ENCODE results near the gene ATXN7L1.

Gene ATXN7L1

GRCh38 chr7:105664816-105665525, 211.4 kb downstream of the ATXN7L1 start:
- H3K9ac ChIP-seq (ENCODE audit: low read length) = no peak overlapping the region
- H3K4ac ChIP-seq (ENCODE audit: low read depth, low read length) = no peak overlapping the region
- H3K27me3 ChIP-seq (ENCODE audit: insufficient read depth, low read length) = no peaks in the 10 kb centered on the region
- H2AFZ ChIP-seq (ENCODE audit: insufficient read depth, low read length, poor library complexity) = no peak overlapping the region
- H4K8ac ChIP-seq (ENCODE audit: low read depth, low read length) = no peak overlapping the region
- no peak overlapping the region for H2BK5ac ChIP-seq (ENCODE audit: low read depth, low read length, poor library complexity)
- no peaks in the 10 kb centered on the region for H3K79me1 ChIP-seq (ENCODE audit: low read length)
- H4K91ac ChIP-seq (ENCODE audit: low read depth, low read length) = no peak overlapping the region
- H3K4me2 ChIP-seq (ENCODE audit: low read length) = no peak overlapping the region
- H3K79me2 ChIP-seq (ENCODE audit: control insufficient read depth, insufficient read depth, low read length, poor library complexity) = no peaks in the 10 kb centered on the region
- no peak overlapping the region for H3K18ac ChIP-seq (ENCODE audit: low read length)
- H3K36me3 ChIP-seq (ENCODE audit: control insufficient read depth in 1 of 2, insufficient read depth in 2 of 2, low read length in 2 of 2) = no peaks in the 10 kb centered on the region
- no peak for DNase-seq
- no peak overlapping the region for H3K14ac ChIP-seq (ENCODE audit: low read length)
- no peak overlapping the region for H3K4me3 ChIP-seq (ENCODE audit: low read depth, low read length)
- H3K9me3 ChIP-seq (ENCODE audit: insufficient read depth, low read depth, low read length) = peaks cover 1% of the 10 kb centered on the region
- no CpG with 5 or more reads among the region's 8 CpGs for WGBS (ENCODE audit: extremely low coverage, insufficient coverage, insufficient read length)
- no peak overlapping the region for H2BK120ac ChIP-seq (ENCODE audit: insufficient read depth, low read length, poor library complexity)
- H2BK12ac ChIP-seq (ENCODE audit: low read length) = no peak overlapping the region
- no peak overlapping the region for H3K27ac ChIP-seq (ENCODE audit: low read depth, low read length)
- H3K23ac ChIP-seq (ENCODE audit: low read length) = no peak overlapping the region
- H2AK5ac ChIP-seq (ENCODE audit: low read length) = no peak overlapping the region
- H3K4me1 ChIP-seq (ENCODE audit: control insufficient read depth in 1 of 2, insufficient read depth in 2 of 2, low read length in 2 of 2) = peaks cover 8 to 10% of the 10 kb centered on the region in 2 experiments
- no peak overlapping the region for H4K12ac ChIP-seq (ENCODE audit: low read depth, low read length)

GRCh38 chr7:105662998-105663397, 213.4 kb downstream of the ATXN7L1 start:
- Histone ChIP-seq H2BK120ac (ENCODE audit: insufficient read depth, low read length, poor library complexity) (no peak overlapping the region), H3K27ac (ENCODE audit: low read depth, low read length) (no peak overlapping the region), H3K4me3 (ENCODE audit: low read depth, low read length) (no peak overlapping the region), H3K14ac (ENCODE audit: low read length) (no peak overlapping the region), H4K12ac (ENCODE audit: low read depth, low read length) (no peak overlapping the region), H3K23ac (ENCODE audit: low read length) (no peak overlapping the region), H2BK5ac (ENCODE audit: low read depth, low read length, poor library complexity) (no peak overlapping the region), H3K4me2 (ENCODE audit: low read length) (no peak overlapping the region), H3K18ac (ENCODE audit: low read length) (no peak overlapping the region), H2BK12ac (ENCODE audit: low read length) (no peak overlapping the region), H3K36me3 (ENCODE audit: control insufficient read depth in 1 of 2, insufficient read depth in 2 of 2, low read length in 2 of 2) (no peaks in the 10 kb centered on the region), H4K8ac (ENCODE audit: low read depth, low read length) (no peak overlapping the region), H2AFZ (ENCODE audit: insufficient read depth, low read length, poor library complexity) (no peak overlapping the region), H3K79me2 (ENCODE audit: control insufficient read depth, insufficient read depth, low read length, poor library complexity) (no peaks in the 10 kb centered on the region), H3K27me3 (ENCODE audit: insufficient read depth, low read length) (no peaks in the 10 kb centered on the region), H2AK5ac (ENCODE audit: low read length) (no peak overlapping the region), H3K79me1 (ENCODE audit: low read length) (no peaks in the 10 kb centered on the region), H3K9me3 (ENCODE audit: insufficient read depth, low read depth, low read length) (peaks cover 2% of the 10 kb centered on the region), H4K91ac (ENCODE audit: low read depth, low read length) (no peak overlapping the region), H3K4me1 (ENCODE audit: control insufficient read depth in 1 of 2, insufficient read depth in 2 of 2, low read length in 2 of 2) (peaks cover 8 to 10% of the 10 kb centered on the region in 2 experiments), H3K4ac (ENCODE audit: low read depth, low read length) (no peak overlapping the region), H3K9ac (ENCODE audit: low read length) (no peak overlapping the region)
- no CpG with 5 or more reads among the region's 7 CpGs for WGBS (ENCODE audit: extremely low coverage, insufficient coverage, insufficient read length)
- DNase-seq = no peak

GRCh38 chr7:105661625-105662024, 214.8 kb downstream of the ATXN7L1 start:
- Histone ChIP-seq H3K9me3 (ENCODE audit: insufficient read depth, low read depth, low read length) (peaks cover 2% of the 10 kb centered on the region), H3K14ac (ENCODE audit: low read length) (no peak overlapping the region)
- no CpG with 5 or more reads among the region's 6 CpGs for WGBS (ENCODE audit: extremely low coverage, insufficient coverage, insufficient read length)

GRCh38 chr7:105656922-105657521, 219.4 kb downstream of the ATXN7L1 start:
- H2AFZ ChIP-seq (ENCODE audit: insufficient read depth, low read length, poor library complexity) = no peak overlapping the region
- no peak overlapping the region for H4K12ac ChIP-seq (ENCODE audit: low read depth, low read length)
- no peak overlapping the region for H4K91ac ChIP-seq (ENCODE audit: low read depth, low read length)
- no peak overlapping the region for H3K14ac ChIP-seq (ENCODE audit: low read length)
- peaks cover 7 to 17% of the 10 kb centered on the region in 2 experiments for H3K4me1 ChIP-seq (ENCODE audit: control insufficient read depth in 1 of 2, insufficient read depth in 2 of 2, low read length in 2 of 2)
- H3K23ac ChIP-seq (ENCODE audit: low read length) = no peak overlapping the region
- H3K4me2 ChIP-seq (ENCODE audit: low read length) = no peak overlapping the region
- no peak overlapping the region for H3K4ac ChIP-seq (ENCODE audit: low read depth, low read length)
- H2BK120ac ChIP-seq (ENCODE audit: insufficient read depth, low read length, poor library complexity) = no peak overlapping the region
- H2BK12ac ChIP-seq (ENCODE audit: low read length) = no peak overlapping the region
- peaks cover 2% of the 10 kb centered on the region for H3K9me3 ChIP-seq (ENCODE audit: insufficient read depth, low read depth, low read length)
- no peak overlapping the region for H3K9ac ChIP-seq (ENCODE audit: low read length)
- no peak overlapping the region for H3K18ac ChIP-seq (ENCODE audit: low read length)
- DNase-seq = peak in 1 of 2 donors; percentile 78
- no peak overlapping the region for H3K4me3 ChIP-seq (ENCODE audit: low read depth, low read length)
- no peaks in the 10 kb centered on the region for H3K27me3 ChIP-seq (ENCODE audit: insufficient read depth, low read length)
- WGBS (ENCODE audit: extremely low coverage, insufficient coverage, insufficient read length) = no CpG with 5 or more reads among the region's 7 CpGs
- H2AK5ac ChIP-seq (ENCODE audit: low read length) = no peak overlapping the region
- no peaks in the 10 kb centered on the region for H3K36me3 ChIP-seq (ENCODE audit: control insufficient read depth in 1 of 2, insufficient read depth in 2 of 2, low read length in 2 of 2)
- H4K8ac ChIP-seq (ENCODE audit: low read depth, low read length) = no peak overlapping the region
- H3K79me2 ChIP-seq (ENCODE audit: control insufficient read depth, insufficient read depth, low read length, poor library complexity) = no peaks in the 10 kb centered on the region
- H2BK5ac ChIP-seq (ENCODE audit: low read depth, low read length, poor library complexity) = no peak overlapping the region
- no peak overlapping the region for H3K27ac ChIP-seq (ENCODE audit: low read depth, low read length)
- no peaks in the 10 kb centered on the region for H3K79me1 ChIP-seq (ENCODE audit: low read length)

More at GRCh38 chr7:105661625-105662024, 214.8 kb downstream of the ATXN7L1 start:
- H3K4ac ChIP-seq (ENCODE audit: low read depth, low read length) = no peak overlapping the region
- no peak overlapping the region for H3K23ac ChIP-seq (ENCODE audit: low read length)
- H3K9ac ChIP-seq (ENCODE audit: low read length) = peak overlapping the region; percentile 48
- no peaks in the 10 kb centered on the region for H3K27me3 ChIP-seq (ENCODE audit: insufficient read depth, low read length)
- H3K27ac ChIP-seq (ENCODE audit: low read depth, low read length) = no peak overlapping the region
- H4K12ac ChIP-seq (ENCODE audit: low read depth, low read length) = no peak overlapping the region
- no peak for DNase-seq
- H3K4me2 ChIP-seq (ENCODE audit: low read length) = no peak overlapping the region
- no peak overlapping the region for H2BK12ac ChIP-seq (ENCODE audit: low read length)
- H3K4me1 ChIP-seq (ENCODE audit: control insufficient read depth in 1 of 2, insufficient read depth in 2 of 2, low read length in 2 of 2) = peaks cover 8 to 10% of the 10 kb centered on the region in 2 experiments
- H4K8ac ChIP-seq (ENCODE audit: low read depth, low read length) = no peak overlapping the region
- no peaks in the 10 kb centered on the region for H3K79me2 ChIP-seq (ENCODE audit: control insufficient read depth, insufficient read depth, low read length, poor library complexity)
- no peak overlapping the region for H4K91ac ChIP-seq (ENCODE audit: low read depth, low read length)
- no peak overlapping the region for H3K18ac ChIP-seq (ENCODE audit: low read length)
- no peak overlapping the region for H2BK120ac ChIP-seq (ENCODE audit: insufficient read depth, low read length, poor library complexity)
- H2AK5ac ChIP-seq (ENCODE audit: low read length) = no peak overlapping the region
- no peaks in the 10 kb centered on the region for H3K36me3 ChIP-seq (ENCODE audit: control insufficient read depth in 1 of 2, insufficient read depth in 2 of 2, low read length in 2 of 2)
- no peaks in the 10 kb centered on the region for H3K79me1 ChIP-seq (ENCODE audit: low read length)
- H2AFZ ChIP-seq (ENCODE audit: insufficient read depth, low read length, poor library complexity) = no peak overlapping the region
- H2BK5ac ChIP-seq (ENCODE audit: low read depth, low read length, poor library complexity) = no peak overlapping the region
- H3K4me3 ChIP-seq (ENCODE audit: low read depth, low read length) = no peak overlapping the region

Data from trophoblast cell (in vitro differentiated cells and primary cell).